IPS-15b (cell line): ENCODE measurements around the gene MLC1.

Experiments
- H3K27me3 ChIP-seq: one replicate; pipeline ENCODE4 v1.6.1; 2013; ENCODE audit warnings: low read length; ENCODE audit not compliant: control insufficient read depth, insufficient read depth
- H3K36me3 ChIP-seq: one replicate; pipeline ENCODE4 v1.6.1; 2013; ENCODE audit warnings: low read length; ENCODE audit not compliant: control insufficient read depth, insufficient read depth
- H3K4me1 ChIP-seq: one replicate; pipeline ENCODE4 v1.6.1; 2013; ENCODE audit warnings: mild to moderate bottlenecking, low read length; ENCODE audit not compliant: control insufficient read depth, insufficient read depth
- H3K4me3 ChIP-seq: one replicate; pipeline ENCODE4 v1.5.1; 2013; ENCODE audit warnings: low read depth, low read length
- H3K9ac ChIP-seq: one replicate; pipeline ENCODE4 v1.6.1; 2013; ENCODE audit warnings: low read depth, mild to moderate bottlenecking, low read length
- H3K9me3 ChIP-seq: one replicate; pipeline ENCODE4 v1.6.1; 2013; ENCODE audit warnings: mild to moderate bottlenecking, low read length; ENCODE audit not compliant: control insufficient read depth, insufficient read depth

Gene MLC1

GRCh38 chr22:50117168-50117762 is 32.0 kb upstream of the MLC1 start:
- no peak overlapping the region for H3K9ac ChIP-seq
- no peaks in the 10 kb centered on the region for H3K36me3 ChIP-seq
- no peaks in the 10 kb centered on the region for H3K4me1 ChIP-seq
- no peak overlapping the region for H3K4me3 ChIP-seq
- no peaks in the 10 kb centered on the region for H3K27me3 ChIP-seq
- H3K9me3 ChIP-seq, result no peaks in the 10 kb centered on the region

GRCh38 chr22:50115693-50116092 is 30.5 kb upstream of the MLC1 start:
- H3K27me3 ChIP-seq, result no peaks in the 10 kb centered on the region
- no peaks in the 10 kb centered on the region for H3K36me3 ChIP-seq
- H3K4me1 ChIP-seq, result peaks cover 3% of the 10 kb centered on the region
- H3K9ac ChIP-seq, result no peak overlapping the region
- no peak overlapping the region for H3K4me3 ChIP-seq
- H3K9me3 ChIP-seq, result no peaks in the 10 kb centered on the region

DNA sequence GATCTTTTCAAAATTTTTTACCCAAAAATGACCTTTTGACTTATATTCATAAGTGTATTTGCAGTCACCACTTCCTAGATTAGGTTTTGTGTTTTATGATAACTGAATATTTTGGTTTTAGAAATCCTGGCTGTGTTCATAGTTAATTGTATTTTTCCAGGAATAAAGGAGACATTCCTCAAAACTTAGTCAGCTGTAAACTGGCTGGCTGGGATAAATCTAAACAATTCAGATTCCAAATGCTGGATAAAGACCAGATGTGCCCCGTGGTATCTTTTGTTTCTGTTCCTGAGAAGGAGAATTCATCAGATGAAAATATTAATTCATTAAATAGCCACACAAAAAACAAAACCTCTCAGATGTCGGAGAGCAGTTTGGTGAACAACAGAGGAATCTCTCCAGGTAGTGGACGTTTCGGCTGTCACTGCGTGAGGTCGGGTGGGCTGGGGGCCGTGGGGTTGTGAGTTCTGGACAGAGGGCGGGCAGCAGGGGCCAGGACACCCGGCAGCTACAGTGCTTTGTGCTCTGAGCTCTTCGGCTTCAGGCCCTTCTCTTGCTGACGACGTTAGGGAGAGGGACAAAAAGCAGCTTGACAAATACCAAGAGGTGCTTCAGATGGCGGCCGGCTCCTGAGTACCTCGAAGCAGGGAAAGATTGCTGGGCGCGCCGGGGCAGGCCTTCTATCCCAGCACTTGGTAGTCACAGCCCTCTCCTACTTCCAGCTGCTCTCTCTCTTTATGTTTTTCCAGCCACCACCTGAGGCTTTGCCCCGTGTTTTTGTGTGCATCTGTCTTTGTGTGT is 29.2 kb upstream of the MLC1 start:
- Histone ChIP-seq H3K9me3 (no peaks in the 10 kb centered on the region), H3K4me3 (no peak overlapping the region), H3K27me3 (no peaks in the 10 kb centered on the region)

DNA sequence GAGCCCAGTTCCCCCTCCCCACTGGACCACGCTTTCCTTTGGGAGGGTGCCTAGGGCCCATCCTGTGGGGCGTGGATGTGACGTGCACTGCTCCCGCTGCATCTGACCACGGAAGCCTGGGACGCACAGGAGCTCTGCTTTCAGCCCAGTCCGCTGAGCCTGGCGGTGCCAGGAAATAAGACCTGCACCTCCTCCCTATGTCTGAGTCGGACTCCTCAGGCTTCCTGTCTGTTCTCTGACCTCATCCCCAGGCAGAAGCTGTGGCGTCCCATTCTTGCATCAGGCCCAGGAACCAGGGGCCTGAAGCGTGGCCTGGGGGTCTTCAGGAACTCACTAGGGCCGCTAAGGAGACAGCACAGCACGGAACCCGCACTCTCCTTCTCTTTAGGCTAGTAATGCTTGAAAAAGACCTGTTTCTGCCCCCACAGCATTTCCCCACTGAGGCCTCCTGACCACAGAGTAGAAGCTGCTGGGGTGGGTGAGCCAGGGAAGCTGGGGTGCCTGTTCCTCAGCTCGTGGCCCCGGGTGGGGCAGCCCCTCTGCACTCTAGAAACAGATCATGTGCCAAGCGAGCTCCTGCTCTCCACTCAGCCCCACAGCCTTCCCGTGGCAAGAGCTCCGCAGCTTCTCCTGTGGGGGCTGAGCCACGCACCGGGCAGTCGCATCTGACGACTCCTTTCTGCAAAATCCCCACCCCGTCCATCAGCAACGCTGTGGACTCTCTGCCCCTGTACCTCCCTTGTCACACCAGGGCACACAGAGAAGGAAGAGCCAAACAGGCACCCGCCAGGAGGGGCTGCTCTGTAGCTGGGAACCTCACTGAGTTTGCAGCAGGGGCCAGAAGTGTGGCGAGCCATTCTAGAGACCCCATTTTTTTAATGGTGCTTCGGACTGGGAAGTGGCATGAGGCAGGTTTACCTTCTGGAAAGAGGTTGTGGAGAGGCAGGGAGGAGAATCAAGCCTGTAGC is 27.2 kb upstream of the MLC1 start:
- H3K27me3 ChIP-seq, result no peaks in the 10 kb centered on the region
- peaks cover 3% of the 10 kb centered on the region for H3K4me1 ChIP-seq
- no peaks in the 10 kb centered on the region for H3K9me3 ChIP-seq
- no peaks in the 10 kb centered on the region for H3K36me3 ChIP-seq
- H3K4me3 ChIP-seq, result no peak overlapping the region
- no peak overlapping the region for H3K9ac ChIP-seq

More for the DNA sequence above, 29.2 kb upstream of the MLC1 start:
- Histone ChIP-seq H3K9ac (no peak overlapping the region), H3K36me3 (no peaks in the 10 kb centered on the region), H3K4me1 (peaks cover 3% of the 10 kb centered on the region)

DNA sequence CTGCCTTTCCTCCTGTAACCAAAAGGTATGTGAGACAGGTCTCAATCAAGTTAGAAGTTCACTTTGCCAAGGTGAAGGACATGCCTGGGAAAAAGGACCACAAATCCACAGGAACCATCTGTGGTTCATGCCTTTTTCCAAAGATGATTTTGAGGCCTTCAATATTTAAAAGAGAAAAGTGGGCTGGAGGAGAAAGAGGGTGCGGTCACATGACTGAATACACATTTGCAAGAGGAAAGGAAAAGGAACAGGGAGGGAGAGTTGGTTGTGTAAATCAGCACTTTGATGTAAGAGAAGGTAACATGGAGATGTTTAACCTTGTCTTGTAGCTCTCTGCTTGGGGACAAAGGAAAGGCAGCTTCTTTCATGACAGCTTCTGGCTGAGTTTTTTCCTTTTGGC is 25.8 kb upstream of the MLC1 start:
- Histone ChIP-seq H3K9me3 (no peaks in the 10 kb centered on the region), H3K4me3 (no peak overlapping the region), H3K27me3 (no peaks in the 10 kb centered on the region), H3K36me3 (no peaks in the 10 kb centered on the region), H3K4me1 (peaks cover 3% of the 10 kb centered on the region), H3K9ac (no peak overlapping the region)

- Histone ChIP-seq H3K4me1 (peaks cover 3% of the 10 kb centered on the region), H3K27me3 (no peaks in the 10 kb centered on the region)
Measured at GRCh38 chr22:50107529-50107928, 22.3 kb upstream of the MLC1 start.

DNA sequence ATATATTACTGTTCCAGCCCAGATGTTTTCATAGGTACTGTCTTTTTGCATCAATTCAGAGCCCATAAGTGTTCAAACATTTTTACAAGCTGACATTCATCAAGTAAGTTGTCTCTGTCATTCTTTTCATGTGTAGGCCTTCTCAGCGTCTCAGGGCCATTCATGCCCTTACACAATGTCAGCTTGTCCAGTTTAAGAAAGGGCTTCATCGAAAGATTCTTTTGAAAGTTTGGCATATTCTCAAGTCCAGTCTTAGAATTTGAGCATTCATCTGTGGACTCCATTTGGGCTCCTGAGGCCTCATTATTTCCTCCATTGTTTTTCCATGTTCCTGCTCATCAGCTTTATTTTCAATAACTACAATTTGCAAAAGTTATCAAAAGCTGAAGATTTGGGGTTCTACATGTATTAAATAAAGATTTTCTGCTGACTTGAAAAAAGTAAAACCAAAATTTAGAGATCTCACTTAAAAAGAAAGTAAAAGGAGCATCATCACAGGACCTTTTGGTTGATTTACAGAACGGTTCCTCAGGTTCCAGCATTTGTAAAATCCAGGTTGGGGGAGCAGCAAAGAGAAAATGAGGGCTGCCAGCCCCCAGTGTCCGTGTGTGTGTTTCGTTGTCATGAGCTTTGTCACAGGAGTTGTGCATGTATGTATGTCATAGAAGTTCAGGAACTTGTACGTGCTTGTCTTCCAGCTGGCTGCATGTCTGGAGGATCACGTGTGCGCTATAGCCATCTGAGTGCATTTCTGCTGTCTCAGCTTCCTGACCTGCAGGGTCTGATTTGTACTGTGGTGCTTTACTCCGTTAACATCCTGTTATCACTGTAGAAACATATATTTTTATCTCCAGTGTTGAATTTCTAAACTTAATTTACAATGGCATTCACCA is 20.2 kb upstream of the MLC1 start:
- Histone ChIP-seq H3K4me1 (no peaks in the 10 kb centered on the region), H3K27me3 (no peaks in the 10 kb centered on the region), H3K36me3 (no peaks in the 10 kb centered on the region), H3K9ac (no peak overlapping the region), H3K9me3 (no peaks in the 10 kb centered on the region), H3K4me3 (no peak overlapping the region)

More at GRCh38 chr22:50107529-50107928, 22.3 kb upstream of the MLC1 start:
- no peak overlapping the region for H3K4me3 ChIP-seq
- H3K36me3 ChIP-seq, result no peaks in the 10 kb centered on the region
- H3K9me3 ChIP-seq, result no peaks in the 10 kb centered on the region
- H3K9ac ChIP-seq, result no peak overlapping the region

- no peaks in the 10 kb centered on the region for H3K4me1 ChIP-seq
- no peaks in the 10 kb centered on the region for H3K36me3 ChIP-seq
- no peak overlapping the region for H3K9ac ChIP-seq
- no peaks in the 10 kb centered on the region for H3K27me3 ChIP-seq
- no peak overlapping the region for H3K4me3 ChIP-seq
- H3K9me3 ChIP-seq, result no peaks in the 10 kb centered on the region
Measured at GRCh38 chr22:50104141-50104544, 18.9 kb upstream of the MLC1 start.

DNA sequence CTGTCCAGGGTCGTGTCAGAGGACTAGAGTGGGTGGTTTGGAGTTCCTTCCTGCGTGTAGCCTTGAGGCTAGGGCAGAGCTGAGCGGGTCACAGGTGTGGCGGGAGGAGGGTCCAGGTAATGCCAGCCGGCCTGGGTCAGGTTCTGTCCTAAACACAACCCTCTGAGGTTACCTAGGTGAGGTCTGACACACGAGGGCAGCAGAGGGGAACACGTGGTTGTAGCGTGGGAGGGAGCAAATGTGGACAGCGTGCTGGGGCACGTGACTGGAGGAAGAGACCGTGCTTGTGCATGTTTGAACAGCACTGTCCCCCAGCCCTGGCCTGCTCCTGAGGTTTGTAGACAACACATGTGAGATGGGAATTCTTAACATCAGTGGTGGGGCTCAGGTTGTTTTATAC is 17.7 kb upstream of the MLC1 start:
- Histone ChIP-seq H3K36me3 (no peaks in the 10 kb centered on the region), H3K9ac (no peak overlapping the region), H3K9me3 (no peaks in the 10 kb centered on the region), H3K27me3 (no peaks in the 10 kb centered on the region), H3K4me3 (no peak overlapping the region), H3K4me1 (no peaks in the 10 kb centered on the region)

- no peak overlapping the region for H3K4me3 ChIP-seq
- H3K36me3 ChIP-seq, result no peaks in the 10 kb centered on the region
- no peaks in the 10 kb centered on the region for H3K27me3 ChIP-seq
- H3K4me1 ChIP-seq, result no peaks in the 10 kb centered on the region
- H3K9me3 ChIP-seq, result no peaks in the 10 kb centered on the region
- H3K9ac ChIP-seq, result no peak overlapping the region
Measured at GRCh38 chr22:50101870-50102565, 16.8 kb upstream of the MLC1 start.
